MCF 10A (cell line): ENCODE measurements around the gene GORASP2. TPM values are rescaled to one million over a fixed set of nuclear protein-coding genes. Genes with fewer than 3 reads are reported as not detected.

Experiments used
- BruUV-seq: library from RNA; stranded (reverse); fragments of 400-500 nt; replicated peaks from 2 replicates; lab custom pipeline; 2021; lab: Mats Ljungman, UMichigan
- CTCF ChIA-PET: fragments of 300-600 bp; sonication (Branson Sonifier 250); formaldehyde crosslinking; extraction: SDS; loops from one replicate; lab custom pipeline; 2021; ENCODE audit warnings: antibody characterized with exemption, inconsistent platforms; lab: Yijun Ruan, JAX
- POLR2A ChIA-PET: fragments of 300-600, 350-650 bp; sonication (Branson Sonifier 250); formaldehyde crosslinking; extraction: SDS; loops from one replicate; lab custom pipeline; 2020; ENCODE audit warnings: antibody characterized with exemption, inconsistent platforms; lab: Yijun Ruan, JAX
- DNase-seq: peaks from one replicate; pipeline ENCODE4 v3.0.0-alpha.2; 2018; ENCODE audit not compliant: unreplicated experiment
- H3K27ac Mint-ChIP-seq: one replicate; pipeline ENCODE4 v1.8.0; 2022; ENCODE audit warnings: mild to moderate bottlenecking, low read depth, mixed read lengths; ENCODE audit not compliant: unreplicated experiment
- H3K27me3 Mint-ChIP-seq: one replicate; pipeline ENCODE4 v1.8.0; 2022; ENCODE audit warnings: mixed read lengths; ENCODE audit not compliant: insufficient read depth, unreplicated experiment
- H3K36me3 Mint-ChIP-seq: one replicate; pipeline ENCODE4 v1.8.0; 2022; ENCODE audit warnings: mild to moderate bottlenecking, moderate library complexity, mixed read lengths; ENCODE audit not compliant: insufficient read depth, unreplicated experiment
- H3K4me1 Mint-ChIP-seq: one replicate; pipeline ENCODE4 v1.8.0; 2022; ENCODE audit warnings: mixed read lengths; ENCODE audit not compliant: insufficient read depth, unreplicated experiment
- H3K4me3 Mint-ChIP-seq: one replicate; pipeline ENCODE4 v1.8.0; 2022; ENCODE audit warnings: mild to moderate bottlenecking, moderate library complexity, mixed read lengths; ENCODE audit not compliant: unreplicated experiment
- H3K9me3 Mint-ChIP-seq: one replicate; pipeline ENCODE4 v1.8.0; 2022; ENCODE audit warnings: mixed read lengths; ENCODE audit not compliant: unreplicated experiment
- intact Hi-C: fragments of 100-400 bp; cut with micrococcal nuclease; formaldehyde crosslinking; loops from 2 replicates; pipeline ENCODE4 v1.14.1; 2022
- total RNA-seq: library from RNA; stranded (reverse); gene quantifications from 2 replicates; pipeline ENCODE4 v1.2.3, GENCODE V29; 2022
- TF ChIP-seq, protein P1 (sequence below): fragments of 200-600 bp; IDR thresholded peaks from one replicate; pipeline ENCODE4 v1.8.0; 2022; ENCODE audit warnings: antibody characterized with exemption, mild to moderate bottlenecking; ENCODE audit not compliant: unreplicated experiment

The GORASP2 gene
- total RNA-seq, 1 experiment from 2014 or later, result 140 TPM

DNA sequence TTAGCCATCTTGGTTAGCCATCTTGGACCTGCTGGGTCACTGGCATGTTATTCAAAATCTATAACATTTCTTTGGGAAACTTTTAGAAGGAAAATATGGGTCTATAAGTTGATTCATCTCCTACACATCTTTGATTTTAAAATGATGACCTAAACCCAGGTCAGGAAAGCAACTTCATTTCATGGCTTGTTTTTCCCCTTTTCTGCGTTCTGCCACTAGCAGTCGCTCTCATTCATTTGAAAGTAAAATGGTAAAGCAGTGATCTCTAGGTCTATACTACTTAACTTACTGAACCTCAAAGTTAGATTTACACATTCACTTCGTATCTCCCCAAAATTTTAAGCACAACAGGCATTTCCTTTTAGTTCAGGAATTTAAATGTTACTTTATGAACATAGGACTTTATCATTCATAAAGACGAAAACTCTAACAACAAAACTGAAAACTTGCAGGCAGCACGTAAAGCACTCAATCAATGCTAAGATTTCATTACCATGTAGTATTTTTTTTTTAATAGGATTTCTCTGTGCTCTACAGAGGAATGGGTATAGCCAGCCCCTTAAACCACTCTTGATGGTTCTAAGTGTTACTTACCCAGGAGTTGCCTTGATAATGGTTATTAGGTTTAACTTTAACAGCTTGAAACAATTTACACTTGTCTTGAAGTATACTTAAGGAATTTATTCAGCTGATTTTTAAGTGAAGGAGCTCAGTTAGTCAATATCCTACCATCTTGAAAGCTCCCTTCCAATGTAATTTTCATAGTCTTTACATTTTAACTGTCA is 62.5 kb downstream of the GORASP2 start:
- Mint-ChIP-seq H3K9me3 (no peaks in the 10 kb centered on the region), H3K27me3 (no peaks in the 10 kb centered on the region), H3K27ac (no peak overlapping the region), H3K4me3 (no peak overlapping the region), H3K4me1 (no peaks in the 10 kb centered on the region), H3K36me3 (peaks cover 69% of the 10 kb centered on the region)
- BruUV-seq, result no TSS peak
- POLR2A ChIA-PET, result interaction anchor here (1.4 kb wide), 1 partner anchor 11 kb away, joined by 3 read pairs; no protein-coding TSS in a partner anchor
- intact Hi-C loops, result no loop called here
- no peak for DNase-seq
- TF ChIP-seq, protein P1, sequence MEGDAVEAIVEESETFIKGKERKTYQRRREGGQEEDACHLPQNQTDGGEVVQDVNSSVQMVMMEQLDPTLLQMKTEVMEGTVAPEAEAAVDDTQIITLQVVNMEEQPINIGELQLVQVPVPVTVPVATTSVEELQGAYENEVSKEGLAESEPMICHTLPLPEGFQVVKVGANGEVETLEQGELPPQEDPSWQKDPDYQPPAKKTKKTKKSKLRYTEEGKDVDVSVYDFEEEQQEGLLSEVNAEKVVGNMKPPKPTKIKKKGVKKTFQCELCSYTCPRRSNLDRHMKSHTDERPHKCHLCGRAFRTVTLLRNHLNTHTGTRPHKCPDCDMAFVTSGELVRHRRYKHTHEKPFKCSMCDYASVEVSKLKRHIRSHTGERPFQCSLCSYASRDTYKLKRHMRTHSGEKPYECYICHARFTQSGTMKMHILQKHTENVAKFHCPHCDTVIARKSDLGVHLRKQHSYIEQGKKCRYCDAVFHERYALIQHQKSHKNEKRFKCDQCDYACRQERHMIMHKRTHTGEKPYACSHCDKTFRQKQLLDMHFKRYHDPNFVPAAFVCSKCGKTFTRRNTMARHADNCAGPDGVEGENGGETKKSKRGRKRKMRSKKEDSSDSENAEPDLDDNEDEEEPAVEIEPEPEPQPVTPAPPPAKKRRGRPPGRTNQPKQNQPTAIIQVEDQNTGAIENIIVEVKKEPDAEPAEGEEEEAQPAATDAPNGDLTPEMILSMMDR, result no peak
- CTCF ChIA-PET, result no interaction called here

DNA sequence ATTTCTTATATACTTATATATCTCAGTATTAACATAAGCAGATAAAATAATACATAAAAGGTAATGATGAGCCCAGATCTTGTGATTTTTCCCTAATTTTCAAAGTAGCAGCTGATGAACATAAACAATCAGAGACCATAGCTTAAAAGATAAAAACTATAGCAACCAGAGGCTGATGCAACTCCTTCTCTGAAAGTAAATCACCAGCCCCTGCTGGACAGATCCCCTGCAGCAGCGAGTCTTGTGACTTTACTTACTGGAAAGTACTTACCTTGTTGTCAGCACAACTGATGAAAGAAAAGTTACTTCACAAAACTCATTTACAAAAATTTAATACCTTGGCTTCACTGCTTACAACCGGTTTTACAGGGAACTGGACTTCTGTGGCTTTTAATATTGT is 67.3 kb downstream of the GORASP2 start:
- no TSS peak for BruUV-seq
- TF ChIP-seq, protein P1, result no peak
- intact Hi-C loops, result no loop called here
- Mint-ChIP-seq H3K36me3 (peaks cover 54% of the 10 kb centered on the region), H3K27ac (no peak overlapping the region), H3K9me3 (no peaks in the 10 kb centered on the region), H3K4me3 (no peak overlapping the region), H3K27me3 (no peaks in the 10 kb centered on the region), H3K4me1 (no peaks in the 10 kb centered on the region)
- DNase-seq, result no peak
- CTCF ChIA-PET, result no interaction called here
- POLR2A ChIA-PET, result interaction anchor here (0.7 to 1.2 kb wide), 3 partner anchors 22 to 161 kb away, joined by 3 to 4 read pairs (median 3); no protein-coding TSS in a partner anchor

DNA sequence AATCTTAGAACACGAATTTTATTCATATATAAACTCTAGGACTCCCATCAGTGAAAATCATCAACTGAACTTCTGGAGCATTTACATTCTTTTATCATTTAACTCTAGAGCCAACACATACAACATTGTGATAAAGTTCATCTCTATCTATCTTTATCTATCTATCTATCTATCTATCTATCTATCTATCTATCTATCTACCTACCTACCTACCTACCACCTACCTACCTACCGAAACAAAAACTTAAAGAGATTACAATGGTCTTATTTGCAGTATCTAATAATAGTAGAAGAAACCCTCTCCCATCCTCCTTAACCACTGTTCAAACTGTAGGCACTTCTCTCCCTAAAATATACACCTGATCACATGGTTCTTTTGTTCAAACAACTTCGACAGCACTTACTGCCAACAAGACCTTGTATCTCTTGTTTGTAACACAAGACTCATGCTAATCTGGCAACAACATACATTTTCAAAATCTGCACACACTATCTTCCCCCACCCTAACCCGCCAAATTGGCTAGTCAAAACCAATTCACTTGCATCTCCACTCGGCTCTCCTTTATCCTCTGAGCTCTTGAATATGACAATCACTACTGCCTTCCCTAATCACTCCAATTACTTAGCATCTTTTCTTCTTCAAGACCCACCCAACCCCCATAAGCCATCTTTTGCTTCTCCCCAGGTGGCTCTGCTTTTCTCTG is 69.0 kb downstream of the GORASP2 start:
- no peaks in the 10 kb centered on the region for H3K9me3 Mint-ChIP-seq
- ChIA-PET CTCF (no interaction called here), POLR2A (no interaction called here)
- no peak for DNase-seq
- no peak overlapping the region for H3K4me3 Mint-ChIP-seq
- TF ChIP-seq, protein P1, result no peak
- H3K4me1 Mint-ChIP-seq, result no peaks in the 10 kb centered on the region
- no TSS peak for BruUV-seq
- intact Hi-C loops, result no loop called here
- peaks cover 52% of the 10 kb centered on the region for H3K36me3 Mint-ChIP-seq
- no peak overlapping the region for H3K27ac Mint-ChIP-seq
- no peaks in the 10 kb centered on the region for H3K27me3 Mint-ChIP-seq

DNA sequence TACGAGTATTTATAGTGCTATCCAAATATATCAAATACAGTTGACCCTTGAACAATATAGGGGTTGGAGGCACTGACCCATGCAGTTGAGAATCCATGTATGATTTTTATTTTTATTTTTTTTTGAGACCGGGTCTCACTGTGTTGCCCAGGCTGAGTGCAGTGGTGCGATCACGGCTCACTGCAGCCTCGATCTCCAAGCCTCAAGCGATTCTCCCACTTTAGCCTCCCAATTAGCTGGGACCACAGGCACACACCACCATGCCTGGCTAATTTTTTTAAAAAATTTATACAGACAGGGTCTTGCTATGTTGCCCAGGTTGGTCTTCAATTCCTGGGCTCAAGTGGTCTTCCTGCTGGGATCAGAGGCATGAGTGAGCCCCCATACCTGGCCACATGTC is 70.6 kb downstream of the GORASP2 start:
- BruUV-seq, result no TSS peak
- ChIA-PET POLR2A (interaction anchor here (1.2 kb wide), 1 partner anchor 9 kb away, joined by 4 read pairs; no protein-coding TSS in a partner anchor), CTCF (no interaction called here)
- no peak overlapping the region for H3K4me3 Mint-ChIP-seq
- H3K36me3 Mint-ChIP-seq, result peaks cover 52% of the 10 kb centered on the region
- H3K27me3 Mint-ChIP-seq, result no peaks in the 10 kb centered on the region
- intact Hi-C loops, result no loop called here
- DNase-seq, result no peak
- no peaks in the 10 kb centered on the region for H3K4me1 Mint-ChIP-seq
- TF ChIP-seq, protein P1, result no peak
- no peaks in the 10 kb centered on the region for H3K9me3 Mint-ChIP-seq
- H3K27ac Mint-ChIP-seq, result no peak overlapping the region
